Endodermal cell (in vitro differentiated cells): ENCODE results near the gene C1orf167. TPM values are rescaled to one million over a fixed set of nuclear protein-coding genes. Genes with fewer than 3 reads are reported as not detected.

Experiments
- DNase-seq: peaks from one replicate; pipeline ENCODE4 v3.0.0-alpha.2; 2017
- H3K27ac ChIP-seq: 2 replicates; pipeline ENCODE4 v1.5.1; 2013; ENCODE audit warnings: mild to moderate bottlenecking, low read depth, low read length, moderate library complexity
- H3K27me3 ChIP-seq: 2 replicates; pipeline ENCODE4 v1.6.1; 2013; ENCODE audit warnings: mild to moderate bottlenecking, low read length, moderate library complexity; ENCODE audit not compliant: insufficient read depth, control insufficient read depth, poor library complexity, severe bottlenecking
- H3K36me3 ChIP-seq: 2 replicates; pipeline ENCODE4 v1.7.0; 2013; ENCODE audit warnings: mild to moderate bottlenecking, low read length, moderate library complexity; ENCODE audit not compliant: control insufficient read depth, insufficient read depth
- H3K4me1 ChIP-seq: one replicate; pipeline ENCODE4 v1.7.0; 2013; ENCODE audit warnings: low read length; ENCODE audit not compliant: control insufficient read depth, insufficient read depth
- H3K4me3 ChIP-seq: 2 replicates; pipeline ENCODE4 v1.5.1; 2013; ENCODE audit warnings: mild to moderate bottlenecking, low read length, moderate library complexity
- H3K9ac ChIP-seq: 2 replicates; pipeline ENCODE4 v1.6.1; 2013; ENCODE audit warnings: mild to moderate bottlenecking, low read length, moderate library complexity; ENCODE audit not compliant: poor library complexity, severe bottlenecking; ENCODE audit errors: extremely low read depth
- H3K9me3 ChIP-seq: 2 replicates; pipeline ENCODE4 v1.6.1; 2013; ENCODE audit warnings: mild to moderate bottlenecking, low read length, moderate library complexity; ENCODE audit not compliant: control insufficient read depth
- H3K27ac Mint-ChIP-seq: 2 replicates; pipeline ENCODE4 v1.8.0; 2020; ENCODE audit warnings: mixed read lengths
- H3K27me3 Mint-ChIP-seq: 2 replicates; pipeline ENCODE4 v1.8.0; 2021; ENCODE audit warnings: mild to moderate bottlenecking, mixed read lengths; ENCODE audit not compliant: insufficient read depth
- H3K36me3 Mint-ChIP-seq: 2 replicates; pipeline ENCODE4 v1.8.0; 2020; ENCODE audit warnings: low read depth, mixed read lengths
- H3K4me1 Mint-ChIP-seq: 2 replicates; pipeline ENCODE4 v1.8.0; 2020; ENCODE audit warnings: mixed read lengths
- H3K4me3 Mint-ChIP-seq: 2 replicates; pipeline ENCODE4 v1.8.0; 2020; ENCODE audit warnings: mild to moderate bottlenecking, moderate library complexity, mixed read lengths
- H3K9me3 Mint-ChIP-seq: 2 replicates; pipeline ENCODE4 v1.8.0; 2020; ENCODE audit warnings: mild to moderate bottlenecking, mixed read lengths
- CTCF ChIP-seq: fragments of 200-600 bp; sonication (generic); conservative IDR thresholded peaks from 2 replicates; pipeline ENCODE4 v1.5.0; 2021; ENCODE audit warnings: antibody characterized with exemption, mild to moderate bottlenecking
- WGBS, 2 experiments: methylation state at CpG; one replicate each; pipeline versions ENCODE4 v1.1.5 to v1.1.7; 2013; ENCODE audit warnings: missing lambda C conversion rate in 2 of 2, mixed read lengths in 1 of 2; ENCODE audit not compliant: insufficient coverage in 1 of 2, insufficient read length in 1 of 2; 5-methylcytosine and 5-hydroxymethylcytosine counted together
- total RNA-seq, 2 donors: library from RNA; stranded (reverse); fragmentation: NEBNext Ultra II Directional in 1 of 2; extraction: Animal tissue kit (Norgen Biotek cat#: 25700) in 1 of 2; gene quantifications; 2 replicates in 1 of 2; 3 replicates in 1 of 2; pipeline ENCODE4 v1.2.1, GENCODE V29; 2021

The C1orf167 gene
- total RNA-seq, 2 donors from 2014 or later: 0.95 to 1.4 TPM

- peak; percentile 40 for DNase-seq
- WGBS, 2 experiments: 89 to 95% methylated on average over 13 to 20 of the region's 20 CpGs
- Histone ChIP-seq H3K27ac (no peak overlapping the region), H3K36me3 (peaks cover 5% of the 10 kb centered on the region), H3K9me3 (no peaks in the 10 kb centered on the region), H3K4me1 (no peaks in the 10 kb centered on the region), H3K27me3 (no peaks in the 10 kb centered on the region), H3K9ac (no peak overlapping the region), H3K4me3 (no peak overlapping the region)
- no peaks in the 10 kb centered on the region for H3K27me3 Mint-ChIP-seq
- H3K4me3 Mint-ChIP-seq: no peak overlapping the region
- no peak for TF ChIP-seq CTCF
- peaks cover 34% of the 10 kb centered on the region for H3K36me3 Mint-ChIP-seq
- H3K27ac Mint-ChIP-seq: no peak overlapping the region
- peaks cover 4% of the 10 kb centered on the region for H3K4me1 Mint-ChIP-seq
- no peaks in the 10 kb centered on the region for H3K9me3 Mint-ChIP-seq
These were observed 15.1 kb upstream of the C1orf167 start for GRCh38 chr1:11746795-11747487.

- no peaks in the 10 kb centered on the region for H3K9me3 ChIP-seq
- DNase-seq: peak; percentile 32
- no peak overlapping the region for H3K27ac ChIP-seq
- no peak overlapping the region for H3K4me3 ChIP-seq
- peaks cover 5% of the 10 kb centered on the region for H3K36me3 ChIP-seq
- H3K4me1 ChIP-seq: peaks cover under 1% of the 10 kb centered on the region
- Mint-ChIP-seq H3K9me3 (no peaks in the 10 kb centered on the region), H3K4me1 (peaks cover 14% of the 10 kb centered on the region), H3K27ac (peak overlapping the region; percentile 32), H3K4me3 (no peak overlapping the region), H3K36me3 (peaks cover 28% of the 10 kb centered on the region), H3K27me3 (no peaks in the 10 kb centered on the region)
- H3K9ac ChIP-seq: no peak overlapping the region
- no peaks in the 10 kb centered on the region for H3K27me3 ChIP-seq
- TF ChIP-seq CTCF: no peak
- 94 to 99% methylated on average over 15 to 27 of the region's 27 CpGs for WGBS, 2 experiments
These were observed 13.4 kb upstream of the C1orf167 start for GRCh38 chr1:11748294-11749202.

- H3K27ac Mint-ChIP-seq: peak overlapping the region; percentile 32
- Histone ChIP-seq H3K9ac (no peak overlapping the region), H3K9me3 (no peaks in the 10 kb centered on the region), H3K27ac (no peak overlapping the region), H3K27me3 (no peaks in the 10 kb centered on the region), H3K36me3 (peaks cover 5% of the 10 kb centered on the region), H3K4me1 (peaks cover 3% of the 10 kb centered on the region), H3K4me3 (no peak overlapping the region)
- H3K27me3 Mint-ChIP-seq: no peaks in the 10 kb centered on the region
- no peak overlapping the region for H3K4me3 Mint-ChIP-seq
- WGBS, 2 experiments: 89 to 100% methylated on average over 1 to 9 of the region's 9 CpGs
- H3K4me1 Mint-ChIP-seq: peaks cover 21% of the 10 kb centered on the region
- peak; percentile 76 for TF ChIP-seq CTCF
- no peaks in the 10 kb centered on the region for H3K9me3 Mint-ChIP-seq
- peaks cover 28% of the 10 kb centered on the region for H3K36me3 Mint-ChIP-seq
- peak; percentile 90 for DNase-seq
These were observed 12.7 kb upstream of the C1orf167 start for GRCh38 chr1:11749203-11749689.
